OCI-LY7 (cell line): ENCODE results near the gene ST6GAL1.

Experiments used
- CTCF ChIP-seq: fragments of 200-600 bp; sonication (generic); conservative IDR thresholded peaks from 2 replicates; pipeline ENCODE4 v1.5.1; 2014; ENCODE audit warnings: mild to moderate bottlenecking, antibody characterized with exemption, low read length, moderate library complexity, mixed read lengths
- EZH2phosphoT487 ChIP-seq: fragments of 200-600 bp; sonication (generic); IDR thresholded peaks from 2 replicates; pipeline ENCODE4 v1.6.1; 2018; ENCODE audit warnings: low read depth, borderline replicate concordance, mild to moderate bottlenecking, mixed run types, antibody characterized with exemption, low read length, moderate library complexity, mixed read lengths

- TF ChIP-seq CTCF (no peak), EZH2phosphoT487 (no peak)
Measured at GRCh38 chr3:186988806-186989205, 58.5 kb downstream of the ST6GAL1 start.
